Activated gamma-delta T cell treated with anti-CD3 and anti-CD28 coated beads, Interleukin-2, amount 50 U/mL, for 16 hours (primary cell): ENCODE measurements around the gene IMMP2L.
"Not testable (repeated sequence)": the region's sequence is repeated elsewhere in the genome, so short reads cannot be mapped to it uniquely, and the experiment has no call there.

Experiments used
- DNase-seq: peaks from one replicate; pipeline ENCODE4 v3.0.0-alpha.2; 2020; ENCODE audit warnings: low read depth

Gene IMMP2L

DNA sequence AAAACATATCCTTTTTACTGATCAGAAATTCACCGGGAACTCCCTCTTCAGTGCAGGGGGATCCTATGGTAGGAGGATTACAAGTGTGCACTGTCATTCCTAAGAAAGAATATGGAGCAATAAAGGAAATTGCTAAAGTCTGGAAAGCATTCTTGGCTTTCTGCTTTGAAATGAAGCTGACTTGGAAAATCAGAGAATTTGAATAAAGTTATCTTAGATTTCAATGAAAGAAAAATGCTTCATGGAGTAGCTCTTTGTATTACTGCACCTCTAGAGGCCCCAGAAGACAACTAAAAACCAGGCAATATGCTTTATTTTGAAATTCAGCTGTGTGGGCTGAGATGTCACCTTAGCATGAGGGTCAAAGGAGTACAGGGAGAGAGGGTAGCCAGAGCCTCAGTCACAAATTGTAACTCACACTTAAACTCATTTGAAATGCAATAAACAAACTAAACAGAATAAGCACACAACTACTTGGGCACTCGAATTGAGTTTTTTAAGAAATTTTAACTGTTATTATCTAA, 102.5 kb downstream of the IMMP2L start:
- DNase-seq = no peak

DNA sequence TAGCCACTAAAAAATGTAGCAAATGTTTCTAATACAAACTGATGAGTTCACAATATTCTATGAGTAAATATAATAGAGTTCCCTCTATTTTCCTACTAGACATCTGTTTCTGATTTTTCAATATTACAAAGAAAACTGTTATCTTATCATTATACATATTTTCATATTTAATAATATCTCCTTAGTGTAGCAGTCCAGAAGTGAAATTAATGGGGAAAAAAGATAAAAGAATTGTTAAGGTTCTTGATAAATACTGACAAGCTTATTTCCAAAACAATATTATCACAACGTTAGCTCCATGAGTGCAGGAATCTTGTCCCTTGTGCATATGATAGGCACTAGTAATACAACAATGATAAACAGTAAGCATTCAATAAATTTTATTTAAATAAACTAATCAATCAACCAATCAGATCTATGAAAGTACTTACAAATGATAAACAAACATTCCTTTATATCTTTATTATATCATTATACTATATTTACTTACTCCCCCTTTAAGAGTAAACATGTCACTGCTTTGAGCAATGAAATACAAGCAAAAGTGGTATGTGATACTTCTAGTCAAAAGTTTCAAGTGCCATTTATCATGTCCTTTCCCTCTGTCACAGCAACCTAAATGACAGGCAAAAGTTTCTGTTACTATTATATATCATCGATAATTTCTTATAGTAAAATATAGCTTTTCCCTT, 103.1 kb downstream of the IMMP2L start:
- no peak for DNase-seq

DNA sequence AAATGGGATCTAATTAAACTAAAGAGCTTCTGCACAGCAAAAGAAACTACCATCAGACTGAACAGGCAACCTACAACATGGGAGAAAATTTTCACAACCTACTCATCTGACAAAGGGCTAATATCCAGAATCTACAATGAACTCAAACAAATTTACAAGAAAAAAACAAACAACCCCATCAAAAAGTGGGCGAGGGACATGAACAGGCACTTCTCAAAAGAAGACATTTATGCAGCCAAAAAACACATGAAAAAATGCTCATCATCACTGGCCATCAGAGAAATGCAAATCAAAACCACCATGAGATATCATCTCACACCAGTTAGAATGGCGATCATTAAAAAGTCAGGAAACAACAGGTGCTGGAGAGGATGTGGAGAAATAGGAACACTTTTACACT, 111.6 kb downstream of the IMMP2L start:
- not testable (repeated sequence) for DNase-seq

DNA sequence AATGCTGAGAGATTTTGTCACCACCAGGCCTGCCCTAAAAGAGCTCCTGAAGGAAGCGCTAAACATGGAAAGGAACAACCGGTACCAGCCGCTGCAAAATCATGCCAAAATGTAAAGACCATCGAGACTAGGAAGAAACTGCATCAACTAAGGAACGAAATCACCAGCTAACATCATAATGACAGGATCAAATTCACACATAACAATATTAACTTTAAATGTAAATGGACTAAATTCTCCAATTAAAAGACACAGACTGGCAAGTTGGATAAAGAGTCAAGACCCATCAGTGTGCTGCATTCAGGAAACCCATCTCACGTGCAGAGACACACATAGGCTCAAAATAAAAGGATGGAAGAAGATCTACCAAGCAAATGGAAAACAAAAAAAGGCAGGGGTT, 114.8 kb downstream of the IMMP2L start:
- DNase-seq = not testable (repeated sequence)

DNA sequence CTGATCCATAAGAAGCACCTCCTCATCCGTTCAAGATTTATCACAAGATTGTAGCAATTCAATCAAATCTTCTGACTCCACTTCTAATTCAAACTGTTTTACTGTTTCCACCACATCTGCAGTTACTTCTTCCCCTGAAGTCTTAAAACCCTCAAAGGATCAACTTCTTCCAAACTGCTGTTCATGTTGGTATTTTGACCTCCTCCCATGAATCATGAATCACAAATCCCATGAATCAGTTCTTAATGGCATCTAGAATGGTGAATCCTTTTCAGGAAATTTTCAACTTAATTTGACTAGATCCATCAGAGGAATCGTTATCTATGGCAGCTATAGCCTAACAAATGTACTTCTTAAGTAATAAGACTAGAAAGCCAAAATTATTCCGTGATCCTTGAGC, 122.3 kb downstream of the IMMP2L start:
- no peak for DNase-seq

DNA sequence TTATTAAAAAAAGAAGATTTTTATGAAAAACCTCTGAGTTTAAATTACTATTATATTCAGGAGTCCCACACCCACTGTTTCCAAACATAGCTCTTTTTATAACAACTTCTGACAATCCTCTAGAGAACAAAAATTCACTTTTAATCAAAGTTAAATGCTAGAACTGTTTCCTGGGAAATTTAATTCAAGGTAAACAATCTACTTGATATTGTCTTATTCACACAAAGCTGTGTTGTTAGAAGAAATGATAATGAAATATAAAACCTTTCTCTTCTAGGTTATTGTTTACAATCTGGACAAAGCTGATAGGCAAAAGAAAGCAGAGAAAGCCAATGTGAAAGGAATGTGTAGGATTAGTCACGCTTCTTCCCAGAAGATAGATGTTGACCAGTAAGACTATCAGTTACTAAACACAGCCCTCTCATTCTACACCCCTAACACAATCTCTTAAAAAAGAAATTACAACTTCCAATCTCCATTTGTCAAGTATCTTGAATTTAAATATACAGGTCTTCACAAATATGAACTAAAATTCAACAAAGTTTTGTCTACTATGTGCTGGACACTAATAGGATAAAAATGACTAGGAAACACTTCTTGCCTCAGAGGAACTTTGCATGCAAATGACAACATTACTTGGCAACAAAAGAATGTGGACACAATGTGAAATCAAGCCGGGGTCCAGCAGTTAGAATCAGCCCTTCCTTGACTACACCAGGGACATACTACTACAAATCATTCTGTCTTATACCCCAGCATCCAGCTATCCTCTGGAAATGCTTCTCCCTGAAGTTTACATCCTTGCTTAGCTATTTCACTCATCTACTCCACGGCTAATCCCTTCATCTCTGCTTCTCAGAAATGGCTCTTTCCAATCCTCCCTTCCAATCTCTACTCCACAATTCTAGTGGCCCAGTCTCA, 123.7 kb downstream of the IMMP2L start:
- DNase-seq = no peak

DNA sequence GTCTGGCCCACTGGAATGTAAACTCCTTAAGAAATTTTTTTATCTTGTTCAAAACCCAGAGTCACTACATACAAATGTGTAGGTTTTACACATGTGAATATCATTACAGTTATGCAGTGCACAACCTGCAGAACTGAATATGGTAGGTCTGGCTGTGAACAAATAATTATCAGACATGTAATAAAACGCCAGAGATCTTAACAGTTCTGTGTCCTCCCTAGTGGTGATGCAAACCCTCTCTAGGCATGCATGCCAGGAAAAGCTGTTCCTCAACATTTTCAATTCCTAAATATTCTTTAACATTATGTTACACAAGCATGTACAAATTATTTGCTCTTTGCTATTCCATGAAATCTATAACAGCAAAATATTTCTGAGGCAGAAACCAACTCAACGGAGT, 124.6 kb downstream of the IMMP2L start:
- no peak for DNase-seq

DNA sequence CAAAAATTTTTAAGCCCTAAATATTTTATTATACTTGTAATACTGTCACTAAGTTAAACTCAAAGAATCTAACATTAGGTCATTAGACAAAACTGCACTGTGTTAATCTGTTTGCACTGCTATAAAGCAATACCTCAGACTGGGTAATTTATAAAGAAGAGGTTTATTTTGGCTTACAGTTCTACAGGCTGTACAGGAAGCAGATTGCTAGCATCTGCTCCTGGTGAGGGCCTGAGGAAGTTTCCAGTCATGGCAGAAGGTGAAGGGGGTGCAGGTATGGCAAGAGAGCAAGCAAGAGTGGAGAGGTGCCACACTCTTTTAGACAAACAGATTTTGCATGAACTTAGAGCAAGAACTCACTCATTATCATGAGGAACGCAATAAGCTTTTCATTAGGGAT, 125.7 kb downstream of the IMMP2L start:
- no peak for DNase-seq

DNA sequence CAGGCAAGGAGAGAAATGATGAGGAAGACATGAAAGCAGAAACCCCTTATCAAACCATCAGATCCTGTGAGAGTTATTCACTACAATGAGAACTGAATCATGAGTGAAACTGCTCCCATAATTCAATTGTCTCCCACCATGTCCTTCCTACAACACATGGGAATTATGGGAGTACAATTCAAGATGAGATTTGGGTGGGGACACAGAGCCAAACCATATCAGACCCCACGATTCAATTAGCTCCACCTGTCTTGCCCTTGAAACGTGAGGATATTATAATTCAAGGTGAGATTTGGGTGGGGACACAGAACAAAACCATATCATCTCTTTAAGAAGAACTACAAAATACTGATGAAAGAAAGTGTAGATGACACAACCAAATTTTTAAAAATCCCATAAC, 128.9 kb downstream of the IMMP2L start:
- DNase-seq = no peak

DNA sequence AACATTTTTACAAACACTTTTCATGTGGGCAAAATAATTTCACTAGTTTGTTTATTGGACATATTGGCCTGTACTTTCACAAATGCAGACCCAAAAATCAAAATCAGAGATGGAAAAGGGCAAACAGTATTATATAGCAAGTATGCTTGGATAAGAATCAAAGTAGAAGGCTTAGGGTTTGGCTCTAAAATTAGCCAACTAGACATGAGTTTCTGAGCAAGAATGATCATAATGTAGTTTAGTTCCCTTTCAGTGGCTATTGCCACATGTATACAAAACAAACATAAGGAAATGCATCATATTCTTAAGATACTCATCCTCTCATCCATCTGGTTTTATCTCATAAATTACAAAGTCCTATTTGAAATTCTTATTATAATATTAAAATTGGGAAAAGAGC, 132.5 kb downstream of the IMMP2L start:
- DNase-seq = no peak

DNA sequence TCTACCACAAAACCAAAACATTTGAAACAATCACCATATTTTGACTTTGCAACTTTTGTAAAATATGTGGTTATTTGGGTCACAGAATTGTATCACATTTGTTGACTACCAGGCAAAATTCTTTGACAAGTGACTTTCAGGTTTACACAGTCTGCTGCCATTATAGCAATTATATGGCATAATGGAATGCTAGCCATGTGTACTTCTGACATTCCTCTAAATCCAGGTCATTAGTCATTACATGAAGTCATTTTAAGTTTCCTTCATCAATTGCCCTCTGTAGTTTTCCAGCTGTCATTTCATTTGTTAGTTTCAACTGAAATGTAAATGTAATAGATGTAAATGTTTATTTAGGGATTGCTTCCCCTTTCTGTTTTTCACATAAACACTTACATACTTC, 137.5 kb downstream of the IMMP2L start:
- no peak for DNase-seq

DNA sequence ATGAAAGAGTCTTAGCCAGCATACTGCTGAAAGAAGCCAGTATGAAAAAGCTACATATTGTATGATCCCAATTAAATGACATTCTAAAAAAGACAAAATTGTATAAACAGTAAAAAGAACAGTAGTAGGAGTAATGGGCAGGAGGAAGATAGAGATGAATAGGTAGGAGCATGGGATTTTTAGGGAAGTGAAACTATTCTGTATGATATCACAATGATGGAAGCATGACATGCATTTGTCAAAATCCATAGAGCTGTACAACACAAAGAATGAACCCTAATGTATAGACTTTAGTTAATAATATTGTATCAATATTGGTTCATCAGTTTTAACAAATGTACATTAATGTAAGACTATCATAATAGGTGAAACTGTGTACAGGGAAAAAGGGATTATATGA, 147.9 kb downstream of the IMMP2L start:
- DNase-seq = no peak

DNA sequence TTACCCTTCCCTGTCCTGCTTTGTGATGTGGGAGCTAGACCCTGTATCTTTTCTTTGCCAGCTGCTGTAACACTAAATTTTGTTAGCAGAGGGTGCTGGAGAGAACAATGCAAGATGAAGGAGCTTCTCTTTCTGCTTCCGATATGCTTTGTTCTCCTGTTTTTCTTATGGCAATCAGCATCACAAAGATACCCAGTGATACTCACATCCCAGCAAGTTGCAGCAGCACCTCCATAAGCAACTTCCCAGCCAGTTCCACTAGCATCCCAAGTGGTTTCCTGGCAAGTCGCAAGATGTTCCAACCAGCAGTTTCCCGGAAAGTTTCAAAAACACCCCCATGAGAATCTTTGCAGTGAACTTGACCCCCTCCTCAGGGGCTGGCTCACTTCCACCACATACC, 148.6 kb downstream of the IMMP2L start:
- no peak for DNase-seq

DNA sequence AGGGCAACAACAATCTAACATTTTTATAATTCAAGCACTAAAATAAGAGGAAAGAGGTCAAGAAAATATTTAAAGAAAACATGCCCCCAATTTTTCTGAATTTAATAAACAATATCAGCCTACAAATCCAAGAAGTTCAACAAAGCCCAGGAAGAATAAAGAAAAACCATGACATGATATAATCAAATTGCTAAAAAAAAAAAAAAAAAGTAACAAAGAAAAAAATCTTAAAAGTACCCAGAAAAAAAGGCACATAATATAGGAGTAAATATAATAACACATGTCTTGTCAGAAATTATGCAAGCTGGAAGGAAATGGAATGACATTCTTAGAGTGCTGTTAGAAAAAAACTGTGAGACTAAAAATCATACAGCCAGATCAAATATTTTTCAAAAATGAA, 151.4 kb downstream of the IMMP2L start:
- DNase-seq = no peak

DNA sequence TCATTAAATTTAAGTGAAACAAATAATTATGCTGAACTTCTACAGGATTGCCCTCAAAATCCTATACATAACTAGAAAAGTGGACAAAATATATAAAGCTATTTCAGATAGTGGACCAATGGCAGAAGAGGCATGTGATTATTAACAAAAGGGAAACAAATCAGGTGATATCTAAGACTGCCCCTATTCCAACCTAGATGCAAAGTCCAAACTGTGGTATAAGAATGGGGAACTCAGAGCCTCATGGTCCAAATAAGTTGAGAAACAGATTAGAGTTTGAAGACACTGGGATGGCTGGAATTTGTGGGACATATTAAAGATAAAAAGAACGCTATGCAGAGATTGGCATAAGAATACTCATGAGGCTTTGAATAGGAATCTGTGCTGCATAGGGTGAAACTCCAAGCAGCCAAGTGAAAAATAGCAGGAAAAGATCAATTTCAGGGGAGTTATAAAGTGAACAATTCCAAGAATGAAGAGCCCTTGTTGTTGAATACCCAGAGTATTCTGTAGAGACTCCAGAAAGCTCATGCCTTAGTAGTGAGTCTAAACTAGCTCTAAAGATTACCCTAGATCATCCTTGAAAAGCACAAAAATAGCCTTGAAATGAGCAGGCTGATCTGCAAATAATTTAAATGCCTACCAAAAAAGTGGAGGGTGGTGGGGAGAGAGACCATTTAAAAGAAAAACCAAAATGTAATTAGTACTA, 152.4 kb downstream of the IMMP2L start:
- no peak for DNase-seq

DNA sequence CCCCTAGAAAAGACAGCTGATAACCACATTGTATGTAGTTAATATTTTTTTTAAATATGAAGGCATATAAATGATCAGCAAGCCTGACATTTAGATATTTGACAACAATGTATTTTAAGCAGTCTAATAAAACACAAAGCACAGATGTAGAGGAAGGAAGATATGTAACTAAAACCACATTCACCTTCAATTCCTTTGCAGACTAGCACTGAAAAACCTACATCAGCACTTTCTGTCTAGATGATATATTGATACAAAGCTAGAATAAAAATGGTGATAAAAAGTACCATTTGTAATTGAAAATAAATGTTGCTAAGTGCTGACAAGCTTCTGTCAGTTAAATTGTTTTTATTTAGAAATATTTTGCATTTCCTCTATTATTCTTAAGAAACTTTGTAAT, 153.6 kb downstream of the IMMP2L start:
- no peak for DNase-seq

DNA sequence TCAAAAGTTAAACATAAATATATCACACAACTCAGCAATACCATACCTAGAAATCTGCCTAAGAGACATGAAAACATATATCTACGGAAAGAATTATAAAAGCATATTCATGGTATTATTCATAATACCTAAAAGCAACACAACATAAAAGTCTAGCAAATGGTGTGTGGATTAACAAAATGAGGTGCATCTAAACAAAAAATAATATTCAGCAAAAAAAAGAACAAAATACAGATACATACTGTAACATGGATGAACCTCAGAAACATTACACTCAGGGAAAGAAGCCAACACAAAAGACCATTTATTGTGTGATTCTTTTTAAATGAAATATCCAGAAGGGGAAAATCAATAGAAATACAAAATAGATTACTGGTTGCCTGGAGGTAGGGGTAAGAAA, 155.0 kb downstream of the IMMP2L start:
- DNase-seq = no peak

DNA sequence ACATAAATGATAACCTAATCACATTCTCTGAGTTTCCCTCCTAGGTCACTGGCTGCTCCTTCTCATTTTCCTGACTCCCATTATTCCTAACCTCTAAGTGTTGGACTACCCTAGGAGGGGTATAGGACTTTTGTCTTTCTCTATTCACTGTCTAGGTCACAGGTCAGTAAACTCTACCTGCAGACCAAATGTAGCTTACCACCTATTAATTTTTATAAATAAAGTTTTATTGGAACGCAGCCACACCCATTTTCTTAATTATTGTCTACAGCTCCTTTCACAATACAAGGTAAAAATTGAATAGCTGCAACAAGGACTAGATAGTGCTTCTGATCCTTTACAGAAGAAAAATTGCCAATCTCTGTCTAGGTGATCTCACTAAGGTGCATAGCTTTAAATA, 156.7 kb downstream of the IMMP2L start:
- no peak for DNase-seq

DNA sequence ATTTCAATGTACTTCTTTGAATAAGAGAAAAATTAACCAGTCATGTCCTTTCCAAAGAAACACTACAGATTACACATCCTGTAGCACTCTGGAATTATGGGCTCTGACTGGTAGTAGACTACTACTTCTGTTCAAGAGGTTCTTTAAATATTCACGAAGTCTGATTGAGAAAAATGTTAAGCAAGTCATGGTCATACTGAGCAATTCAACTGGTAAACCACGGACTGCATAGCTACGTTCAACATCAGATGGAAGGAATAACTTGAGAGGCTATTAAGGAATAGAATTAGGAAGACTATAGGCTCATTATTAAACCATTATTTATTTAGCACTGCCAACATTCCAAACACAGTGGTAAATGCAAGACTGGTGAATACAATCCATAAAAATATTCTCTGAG, 160.8 kb downstream of the IMMP2L start:
- DNase-seq = no peak

DNA sequence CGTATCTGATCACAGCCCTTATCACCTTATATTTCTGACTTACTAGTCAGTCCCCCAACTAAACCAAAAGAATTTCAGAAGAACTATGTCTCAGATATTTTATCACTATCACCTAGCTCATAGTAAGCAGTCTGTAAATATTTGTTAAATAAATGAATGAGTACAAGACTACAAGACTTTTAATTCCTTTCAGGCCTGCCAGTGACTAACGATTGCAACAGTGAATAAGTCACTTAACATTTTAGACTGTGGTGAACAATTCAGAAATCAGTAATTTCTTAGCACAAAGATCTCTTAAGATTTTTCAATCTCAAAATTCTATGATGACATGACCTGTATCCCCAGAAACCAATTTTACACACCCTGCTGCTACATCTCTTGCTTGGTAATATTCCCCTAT, 162.2 kb downstream of the IMMP2L start:
- DNase-seq = no peak

DNA sequence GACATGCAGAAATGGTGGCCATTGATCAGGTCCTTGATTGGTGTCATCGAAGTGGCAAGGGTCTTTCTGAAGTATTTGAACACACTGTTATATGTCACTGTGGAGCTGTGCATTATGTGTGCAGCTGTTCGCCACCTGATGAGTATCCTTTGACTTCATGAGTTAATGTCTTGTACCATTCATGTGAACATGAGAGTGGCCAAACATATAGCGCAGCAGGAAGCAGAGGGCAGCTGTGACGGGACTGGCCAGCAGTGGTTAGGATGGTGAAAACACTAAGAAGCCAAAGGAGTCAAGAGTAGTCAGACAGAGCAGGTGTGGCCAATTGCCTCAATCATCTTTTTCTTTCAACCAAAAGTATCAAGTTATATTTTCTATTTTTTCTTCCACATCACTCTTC, 167.4 kb downstream of the IMMP2L start:
- DNase-seq = no peak

DNA sequence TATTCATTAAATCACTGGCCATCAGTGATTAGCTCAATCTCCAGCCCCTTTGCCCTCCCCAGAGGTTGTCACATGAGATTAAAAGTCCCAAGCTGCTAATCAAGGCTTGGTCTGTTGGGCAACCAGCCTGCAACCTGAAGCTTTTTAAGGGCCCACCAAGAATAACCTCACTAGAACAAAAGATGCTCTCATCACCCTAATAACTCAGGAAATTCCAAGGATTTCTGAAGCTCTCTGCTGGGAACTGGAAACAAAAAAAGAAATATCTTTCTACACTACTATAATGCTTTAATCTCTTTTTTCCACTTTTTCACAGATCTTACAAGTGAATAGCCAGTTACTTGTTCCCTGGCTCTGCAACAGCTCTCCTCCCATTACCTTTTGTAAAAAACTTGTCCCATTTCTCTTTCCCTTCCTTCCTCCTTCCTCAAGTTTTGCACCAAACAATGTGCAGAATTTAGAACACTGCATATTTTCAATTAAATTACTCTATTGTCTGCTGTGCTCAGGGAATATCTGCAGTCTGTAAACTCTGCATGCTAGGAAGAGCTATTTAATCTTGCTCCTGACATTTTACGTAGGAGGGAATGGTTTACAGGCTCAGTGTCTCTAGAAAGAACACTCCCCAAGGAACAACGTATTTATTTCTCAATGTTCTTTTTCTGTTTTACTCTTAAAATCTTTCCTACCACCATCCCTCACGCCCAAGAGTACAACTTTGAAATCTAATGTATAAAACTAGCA, 169.1 kb downstream of the IMMP2L start:
- DNase-seq = no peak
